ENCODE measurements around the gene IPCEF1. TPM values are rescaled to one million over a fixed set of nuclear protein-coding genes. Genes with fewer than 3 reads are reported as not detected.

IPCEF1 gene
- total and polyA plus RNA-seq, 2 of the 8 experiments (the other 6 are each of a cell fraction or from before 2014, with no cell fraction given): 0.41 to 0.78 TPM

- TF ChIP-seq CHD7 (IDR thresholded peaks at IDR 0.05; ENCODE audit: insufficient replicate concordance, low read length) (no peak), FOSL1 (IDR thresholded peaks at IDR 0.05; ENCODE audit: insufficient read depth, low read depth, low read length) (no peak), SIRT6 (IDR thresholded peaks at IDR 0.05; ENCODE audit: low read length) (no peak), BCL11A (IDR thresholded peaks at IDR 0.05; ENCODE audit: low read depth in 2 of 2, low read length in 2 of 2) (no peak), SP1 (IDR thresholded peaks at IDR 0.05; ENCODE audit: low read depth, low read length) (no peak)
Measured at GRCh38 chr6:154274168-154274567, 82.4 kb downstream of the IPCEF1 start (continued).
